WI38 (cell line): ENCODE data around the gene C8G.

Experiments
- H3K4me3 ChIP-seq: 2 replicates; pipeline ENCODE4 v1.5.1; 2011; ENCODE audit warnings: low read depth, mild to moderate bottlenecking, control low read depth, low read length
- TF ChIP-seq, protein P1 (sequence below): IDR thresholded peaks from 2 replicates; pipeline ENCODE4 v1.5.1; 2012; ENCODE audit warnings: low read depth, mild to moderate bottlenecking, control low read depth, low read length

C8G gene

GRCh38 chr9:136991993-136992818, 47.2 kb downstream of the C8G start, which contains the start of gene PAXX:
PAXX (plus strand) TSS chr9:136992422; CDS start chr9:136992444, 22 bp downstream.
- TF ChIP-seq, protein P1, sequence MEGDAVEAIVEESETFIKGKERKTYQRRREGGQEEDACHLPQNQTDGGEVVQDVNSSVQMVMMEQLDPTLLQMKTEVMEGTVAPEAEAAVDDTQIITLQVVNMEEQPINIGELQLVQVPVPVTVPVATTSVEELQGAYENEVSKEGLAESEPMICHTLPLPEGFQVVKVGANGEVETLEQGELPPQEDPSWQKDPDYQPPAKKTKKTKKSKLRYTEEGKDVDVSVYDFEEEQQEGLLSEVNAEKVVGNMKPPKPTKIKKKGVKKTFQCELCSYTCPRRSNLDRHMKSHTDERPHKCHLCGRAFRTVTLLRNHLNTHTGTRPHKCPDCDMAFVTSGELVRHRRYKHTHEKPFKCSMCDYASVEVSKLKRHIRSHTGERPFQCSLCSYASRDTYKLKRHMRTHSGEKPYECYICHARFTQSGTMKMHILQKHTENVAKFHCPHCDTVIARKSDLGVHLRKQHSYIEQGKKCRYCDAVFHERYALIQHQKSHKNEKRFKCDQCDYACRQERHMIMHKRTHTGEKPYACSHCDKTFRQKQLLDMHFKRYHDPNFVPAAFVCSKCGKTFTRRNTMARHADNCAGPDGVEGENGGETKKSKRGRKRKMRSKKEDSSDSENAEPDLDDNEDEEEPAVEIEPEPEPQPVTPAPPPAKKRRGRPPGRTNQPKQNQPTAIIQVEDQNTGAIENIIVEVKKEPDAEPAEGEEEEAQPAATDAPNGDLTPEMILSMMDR, result no peak
- H3K4me3 ChIP-seq, result peak within 1 kb of the TSS; percentile 79

DNA sequence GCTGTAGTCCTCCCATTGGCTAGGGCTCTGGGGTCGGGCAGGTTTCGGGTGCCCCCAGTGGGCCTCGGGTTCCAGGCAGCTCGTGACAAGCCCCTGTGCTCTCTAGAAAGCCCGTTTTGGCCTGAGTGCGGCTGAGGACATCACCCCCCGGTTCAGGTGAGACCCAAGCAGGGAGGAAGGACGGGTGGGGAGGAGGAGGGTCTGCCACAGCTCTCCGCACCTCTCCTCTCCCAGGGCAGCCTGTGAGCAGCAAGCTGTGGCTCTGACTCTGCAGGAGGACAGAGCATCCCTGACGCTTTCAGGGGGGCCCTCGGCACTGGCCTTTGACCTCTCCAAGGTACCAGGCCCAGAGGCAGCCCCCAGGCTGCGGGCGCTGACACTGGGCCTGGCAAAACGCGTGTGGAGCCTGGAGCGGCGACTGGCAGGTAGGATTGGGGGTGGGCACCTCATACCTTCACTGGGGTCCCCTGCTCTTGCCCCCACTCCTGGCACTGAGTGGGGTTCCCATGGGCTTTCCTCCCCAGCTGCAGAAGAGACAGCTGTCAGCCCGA, 47.9 kb downstream of the C8G start:
- TF ChIP-seq, protein P1, result no peak
- peak overlapping the region; percentile 79 for H3K4me3 ChIP-seq

- TF ChIP-seq, protein P1, result no peak
- H3K4me3 ChIP-seq, result no peak overlapping the region
These were observed 49.3 kb downstream of the C8G start for GRCh38 chr9:136994180-136994887.

GRCh38 chr9:136994888-136995230, 49.8 kb downstream of the C8G start:
- TF ChIP-seq, protein P1, result no peak
- no peak overlapping the region for H3K4me3 ChIP-seq

- TF ChIP-seq, protein P1, result no peak
These were observed 50.3 kb downstream of the C8G start for GRCh38 chr9:136995362-136995761.

DNA sequence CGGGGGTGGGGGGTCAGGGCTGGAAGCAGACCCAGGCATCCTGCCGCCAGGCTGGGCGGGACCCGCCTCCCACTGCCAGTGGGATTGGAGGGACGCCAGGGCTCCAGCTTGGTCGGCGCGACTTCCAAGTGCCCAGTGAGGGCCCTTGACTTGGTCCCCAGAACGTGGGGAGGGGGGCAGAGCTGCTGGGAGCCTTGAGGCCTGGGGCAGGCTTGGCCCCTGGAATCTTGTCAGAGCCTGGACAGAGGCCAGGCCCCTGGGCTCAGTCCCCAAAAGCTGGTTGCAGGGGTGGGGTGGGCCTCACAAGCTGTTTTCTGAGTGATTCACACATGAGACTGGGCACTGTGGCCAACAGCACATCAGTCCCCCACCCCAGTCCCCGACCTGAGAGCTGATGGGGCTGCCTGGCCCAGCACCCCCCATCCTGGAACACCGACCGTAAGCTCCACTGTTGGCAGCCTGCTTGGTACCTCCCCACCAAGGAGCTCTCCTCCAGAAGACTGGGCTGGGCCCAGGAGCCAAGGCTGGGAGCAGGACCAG, 50.8 kb downstream of the C8G start:
- H3K4me3 ChIP-seq, result no peak overlapping the region
- TF ChIP-seq, protein P1, result no peak

More at GRCh38 chr9:136995362-136995761, 50.3 kb downstream of the C8G start:
- no peak overlapping the region for H3K4me3 ChIP-seq
